Kidney glomerular epithelial cell (primary cell): ENCODE measurements around the gene UQCR10.

Source experiments
- DNase-seq: peaks from one replicate; lab custom pipeline; 2025; lab: John Stamatoyannopoulos, UW

The UQCR10 gene

GRCh38 chr22:29798318-29798717 lies 31.1 kb downstream of the UQCR10 start:
- DNase-seq: no peak

GRCh38 chr22:29798801-29799200 lies 31.6 kb downstream of the UQCR10 start:
- DNase-seq: no peak

GRCh38 chr22:29799217-29799680 lies 32.1 kb downstream of the UQCR10 start:
- no peak for DNase-seq

- no peak for DNase-seq
Observed at GRCh38 chr22:29801153-29801552, 34.0 kb downstream of the UQCR10 start.

GRCh38 chr22:29801796-29802195 lies 34.6 kb downstream of the UQCR10 start:
- no peak for DNase-seq

- DNase-seq: no peak
Observed at GRCh38 chr22:29803190-29803589, 36.0 kb downstream of the UQCR10 start.

- no peak for DNase-seq
Observed at GRCh38 chr22:29804985-29805384, 37.8 kb downstream of the UQCR10 start.

- no peak for DNase-seq
Observed at GRCh38 chr22:29806196-29806595, 39.0 kb downstream of the UQCR10 start.

GRCh38 chr22:29810216-29810615 lies 43.0 kb downstream of the UQCR10 start:
- no peak for DNase-seq

GRCh38 chr22:29811377-29811776 lies 44.2 kb downstream of the UQCR10 start:
- no peak for DNase-seq

- DNase-seq: no peak
Observed at GRCh38 chr22:29813126-29813525, 46.0 kb downstream of the UQCR10 start.

GRCh38 chr22:29813563-29813962 lies 46.4 kb downstream of the UQCR10 start:
- DNase-seq: no peak

- no peak for DNase-seq
Observed at GRCh38 chr22:29814003-29814402, 46.8 kb downstream of the UQCR10 start.

GRCh38 chr22:29815580-29815979 lies 48.4 kb downstream of the UQCR10 start:
- no peak for DNase-seq

- no peak for DNase-seq
Observed at GRCh38 chr22:29816128-29816527, 49.0 kb downstream of the UQCR10 start.

- no peak for DNase-seq
Observed at GRCh38 chr22:29816539-29816938, 49.4 kb downstream of the UQCR10 start.

GRCh38 chr22:29816980-29817379 lies 49.8 kb downstream of the UQCR10 start:
- DNase-seq: no peak

- DNase-seq: no peak
Observed at GRCh38 chr22:29817724-29818123, 50.6 kb downstream of the UQCR10 start.

GRCh38 chr22:29819501-29819900 lies 52.3 kb downstream of the UQCR10 start:
- DNase-seq: no peak
